GM19467 (cell line): Measurements from ENCODE around the gene COMMD10.

Experiments
- ATAC-seq: cut with Tn5 transposase; IDR thresholded peaks from one replicate; pipeline ENCODE4 v1.9.1; 2021; ENCODE audit warnings: mild to moderate bottlenecking, moderate library complexity; ENCODE audit not compliant: unreplicated experiment

The COMMD10 gene

GRCh38 chr5:116209166-116209565 is 124.3 kb downstream of the COMMD10 start:
- no peak for ATAC-seq

DNA sequence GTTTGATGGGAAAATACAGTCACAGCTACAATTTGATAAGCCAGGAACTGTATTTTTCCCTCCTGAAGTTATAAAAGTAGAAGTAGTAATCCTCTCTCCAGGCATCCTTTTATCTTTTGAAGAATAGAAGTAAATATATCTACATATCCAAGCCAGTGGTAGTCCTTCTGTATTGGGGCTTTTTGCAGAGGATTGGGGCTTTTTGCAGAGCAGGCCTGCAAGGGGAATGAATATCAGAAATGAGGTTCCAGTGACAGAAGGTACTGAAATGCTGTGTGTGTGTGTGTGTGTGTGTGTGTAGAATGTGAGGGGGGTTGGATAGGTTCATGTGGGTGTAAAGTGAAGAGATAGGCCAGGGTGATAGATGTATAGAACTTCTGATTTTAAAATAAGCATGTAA is 127.4 kb downstream of the COMMD10 start:
- ATAC-seq = no peak

GRCh38 chr5:116216246-116216645 is 131.4 kb downstream of the COMMD10 start:
- no peak for ATAC-seq

- ATAC-seq = no peak
These were observed 140.6 kb downstream of the COMMD10 start for GRCh38 chr5:116225281-116225922.

DNA sequence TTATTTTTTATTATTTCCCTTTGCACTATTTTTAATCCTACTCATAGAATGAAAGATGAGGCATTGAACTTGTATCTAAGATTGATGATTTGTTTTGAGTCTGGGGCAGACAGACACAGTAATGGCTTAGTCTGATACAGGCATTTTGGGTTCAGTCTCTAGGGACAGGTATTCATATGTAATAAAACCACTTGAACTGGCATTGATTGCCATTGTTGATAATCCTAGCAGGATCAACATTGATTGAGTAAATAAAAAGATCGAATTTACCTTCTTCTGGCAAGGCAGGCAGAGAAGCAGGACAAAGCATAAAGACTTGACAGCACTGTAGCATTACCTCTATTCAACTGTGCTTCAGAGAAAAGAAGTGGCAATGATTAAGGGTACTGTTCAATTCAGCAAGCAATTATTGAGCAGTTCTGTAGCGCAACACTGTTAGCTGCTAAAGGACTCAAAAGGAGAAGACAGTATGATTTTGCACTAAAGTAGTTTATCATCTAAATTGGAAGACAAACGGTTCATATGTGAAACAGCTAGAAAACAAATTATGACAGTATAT is 144.4 kb downstream of the COMMD10 start:
- ATAC-seq = no peak

GRCh38 chr5:116231288-116231687 is 146.5 kb downstream of the COMMD10 start:
- ATAC-seq = no peak

DNA sequence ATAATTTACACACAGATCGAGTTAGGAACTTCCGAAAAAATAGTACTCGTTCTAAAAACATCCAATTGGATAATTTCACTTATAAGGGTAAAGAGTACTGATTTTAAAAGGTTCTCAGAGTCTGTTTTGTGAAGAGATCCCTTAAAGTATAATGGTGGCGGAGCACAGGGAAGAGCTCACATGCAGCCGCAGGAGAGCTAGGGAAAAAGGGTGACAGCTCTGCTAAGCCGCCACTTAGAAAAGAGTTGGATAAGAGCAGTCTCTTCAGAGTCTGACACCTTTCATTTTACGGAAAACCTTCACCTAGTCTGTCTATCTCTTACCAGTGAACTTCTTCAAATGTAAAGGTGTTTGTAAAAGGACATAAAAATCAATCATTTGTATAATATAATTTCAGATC is 149.9 kb downstream of the COMMD10 start:
- no peak for ATAC-seq

DNA sequence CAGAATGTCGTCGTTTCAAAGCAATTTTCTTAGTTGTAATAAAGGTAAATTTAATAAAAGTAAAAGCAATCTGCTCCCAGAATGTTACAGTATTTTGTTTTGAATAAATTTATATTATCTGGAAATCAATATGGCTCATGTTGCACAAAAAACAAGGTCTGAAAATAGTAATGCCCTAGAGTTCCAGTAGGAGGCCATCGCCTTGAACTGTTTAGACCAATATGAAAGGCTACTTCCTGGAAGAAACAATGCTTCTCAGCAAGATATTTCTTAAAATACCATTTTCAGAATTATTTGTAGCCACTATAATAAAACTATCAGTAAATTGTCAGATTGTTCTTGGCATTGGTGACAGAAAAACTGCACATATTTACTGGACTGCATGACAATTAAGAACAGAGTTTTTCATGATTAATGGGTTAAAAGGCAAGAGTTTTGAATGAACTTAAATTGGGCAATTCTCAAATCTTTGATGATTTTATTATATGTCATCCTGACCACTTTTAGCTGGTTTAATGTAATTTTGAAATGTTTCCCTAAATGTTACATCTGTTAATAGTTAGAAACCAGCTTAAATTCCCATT is 153.2 kb downstream of the COMMD10 start:
- no peak for ATAC-seq

GRCh38 chr5:116242343-116242742 is 157.5 kb downstream of the COMMD10 start:
- no peak for ATAC-seq

DNA sequence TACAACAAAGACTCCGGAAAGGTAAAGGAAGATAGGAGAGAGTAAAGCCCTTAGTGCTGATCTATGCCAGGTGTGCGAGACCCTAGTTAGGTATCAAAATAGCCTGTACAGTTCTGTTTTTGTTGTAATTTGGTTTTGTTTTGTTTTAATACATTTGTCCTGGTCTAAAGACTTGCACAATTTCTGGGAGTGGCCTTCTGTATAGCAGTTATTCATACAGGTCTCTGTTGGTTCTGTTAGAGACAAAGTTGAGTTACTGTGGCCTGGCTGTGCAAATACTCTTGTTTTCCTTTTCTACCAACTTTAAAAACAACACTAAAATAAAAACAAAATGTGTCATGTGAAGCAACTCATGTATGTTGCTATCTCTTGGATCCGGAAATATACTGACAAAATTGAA is 163.6 kb downstream of the COMMD10 start:
- ATAC-seq = no peak

GRCh38 chr5:116249648-116250047 is 164.8 kb downstream of the COMMD10 start:
- ATAC-seq = no peak

DNA sequence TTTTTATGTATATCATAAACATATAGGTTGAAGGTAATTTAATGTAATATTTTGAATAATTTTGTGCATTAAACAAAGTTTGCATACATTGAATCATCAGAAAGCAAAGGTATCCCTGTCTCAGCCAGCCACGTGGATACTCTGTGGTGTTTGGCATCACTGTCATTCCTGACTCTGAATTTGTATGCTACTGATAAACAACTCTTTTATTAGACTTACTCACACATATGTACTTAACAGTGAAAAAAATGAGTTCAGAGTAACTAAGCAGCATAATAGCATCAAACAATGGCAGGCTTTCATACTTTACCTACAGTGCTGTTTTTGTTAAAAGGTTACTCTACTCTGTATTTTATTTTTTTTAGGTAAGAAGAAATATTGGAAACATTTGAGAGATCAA is 171.9 kb downstream of the COMMD10 start:
- no peak for ATAC-seq

- no peak for ATAC-seq
These were observed 180.6 kb downstream of the COMMD10 start for GRCh38 chr5:116265471-116265870.

- ATAC-seq = no peak
These were observed 186.7 kb downstream of the COMMD10 start for GRCh38 chr5:116271446-116272025.

DNA sequence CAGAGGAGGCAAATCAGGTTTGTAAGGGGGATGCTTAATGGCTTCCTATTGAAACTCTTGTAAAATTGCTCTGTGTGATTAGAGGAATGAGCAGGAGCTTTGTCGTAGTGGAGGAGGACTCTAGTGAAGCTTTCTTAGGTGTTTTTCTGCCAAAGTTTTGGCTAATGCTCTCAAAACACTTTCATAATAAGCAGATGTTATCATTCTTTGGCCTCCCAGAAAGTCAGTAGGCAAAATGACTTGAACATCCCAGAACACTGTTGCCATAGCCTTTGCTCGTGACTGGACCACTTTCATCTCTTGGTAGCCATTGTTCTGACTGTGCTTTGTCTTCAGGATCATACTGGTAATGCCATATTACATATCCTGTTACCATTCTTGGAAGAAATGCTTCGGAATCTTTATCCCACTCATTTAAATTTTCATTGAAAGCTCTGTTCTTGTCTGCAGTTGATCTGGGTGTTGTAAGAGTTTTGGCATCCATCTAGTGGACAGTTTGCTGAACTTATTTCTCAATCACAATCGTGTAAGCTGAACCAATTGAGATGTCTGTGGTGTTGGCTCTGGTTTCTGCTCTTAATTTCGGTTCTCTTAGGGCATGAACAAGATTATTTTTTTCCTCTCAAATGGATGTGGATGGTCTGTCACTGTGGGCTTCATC is 187.6 kb downstream of the COMMD10 start:
- no peak for ATAC-seq

DNA sequence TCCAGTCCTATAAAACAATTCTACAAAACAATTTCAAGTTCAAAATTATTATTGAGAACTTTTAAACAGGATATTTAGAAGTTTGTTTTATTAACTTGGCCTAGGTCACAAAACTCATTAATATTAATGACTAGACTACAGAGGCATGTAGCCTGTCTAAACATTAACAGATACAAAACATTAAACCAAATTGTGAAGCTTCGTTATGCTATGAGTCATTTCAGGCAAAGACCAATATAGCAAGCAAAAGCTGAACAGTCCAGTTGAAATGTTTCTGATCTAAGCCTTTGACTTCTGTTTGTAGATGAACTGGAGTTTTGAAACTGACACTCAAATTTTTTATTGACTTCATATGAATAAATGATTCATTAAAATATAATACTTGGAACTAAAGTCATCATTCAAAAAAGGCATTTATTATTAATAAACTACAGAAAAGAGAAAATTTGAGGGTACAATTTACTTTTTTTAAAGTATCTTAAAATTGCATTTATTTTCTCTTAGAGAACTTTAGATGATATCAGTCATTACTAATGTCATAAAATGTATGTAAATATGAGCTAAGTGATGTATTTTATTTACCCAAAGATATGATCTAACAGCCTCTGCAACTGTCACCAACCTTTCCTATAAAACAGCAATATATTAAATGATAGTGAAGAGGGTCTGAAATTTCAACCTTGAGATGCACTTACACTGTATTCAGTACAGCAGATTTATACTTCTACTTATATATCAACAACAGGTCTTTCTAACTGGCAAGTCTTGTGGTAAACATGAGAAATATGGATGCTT is 188.8 kb downstream of the COMMD10 start:
- ATAC-seq = peak; percentile 98

GRCh38 chr5:116274251-116274650 is 189.4 kb downstream of the COMMD10 start:
- no peak for ATAC-seq

- no peak for ATAC-seq
These were observed 190.5 kb downstream of the COMMD10 start for GRCh38 chr5:116275282-116275681.

GRCh38 chr5:116276952-116277351 is 192.1 kb downstream of the COMMD10 start:
- ATAC-seq = no peak

DNA sequence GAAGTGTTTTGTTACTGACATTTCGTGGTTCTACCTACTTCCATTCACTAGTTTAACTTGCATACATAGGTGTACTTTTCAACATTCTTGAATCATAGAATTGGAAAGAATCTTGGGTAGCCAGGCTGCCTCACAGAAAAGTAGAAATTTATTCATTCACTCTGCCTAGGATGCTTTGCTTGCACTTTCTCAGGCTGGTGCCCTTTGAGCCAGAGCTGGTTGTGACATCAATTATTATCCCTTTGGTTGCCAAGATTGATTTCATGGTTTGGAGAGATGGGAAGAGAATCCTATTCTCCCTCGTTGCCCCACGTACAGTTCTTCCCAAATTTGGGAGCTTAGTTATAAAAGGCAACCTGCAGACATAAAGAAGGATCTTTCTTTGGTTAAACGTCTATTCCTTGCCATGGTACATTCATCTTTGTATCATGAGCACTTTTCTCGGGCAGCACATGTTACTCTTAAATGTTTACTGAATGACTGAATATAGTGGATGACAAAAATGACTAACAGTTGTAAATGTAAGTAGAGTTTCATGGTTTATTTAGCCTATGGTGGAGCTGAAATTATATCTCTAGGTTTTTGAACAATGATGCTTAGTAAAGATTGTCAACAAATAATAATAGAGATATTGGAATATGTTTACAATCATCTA is 195.5 kb downstream of the COMMD10 start:
- no peak for ATAC-seq
